ENCODE data around the gene GALK1. TPM values are rescaled to one million over a fixed set of nuclear protein-coding genes. Genes with fewer than 3 reads are reported as not detected.
A peak's percentile ranks its signal among the peaks of the same experiment; 100 is the strongest.

Gene GALK1
- total and polyA plus RNA-seq, 9 of the 15 experiments (the other 6 are each of a cell fraction or from before 2014, with no cell fraction given): 0.45 to 51.6 (median 17.4) TPM

GRCh38 chr17:75774471-75774990 is 9.5 kb upstream of the GALK1 start:
- in situ Hi-C loops (cut with MboI): loop anchor here (10.0 kb wide), 1 partner anchor 230 kb away; the partner anchor contains the start of gene CDK3
- ChIA-PET CTCF (ENCODE audit: low intra/inter-chr PET ratio) (no interaction called here), POLR2A (interaction anchor here (0.6 to 11.1 kb wide), 34 partner anchors 11 to 1029 kb away, joined by 3 to 464 read pairs (median 4); partner anchors contain the start of genes GALK1, RECQL5, SAP30BP and TRIM47)
- H3K36me3 ChIP-seq (ENCODE audit: control insufficient read depth, insufficient read depth, low read length): peaks cover 31% of the 10 kb centered on the region
- peaks cover 42% of the 10 kb centered on the region for H4K20me1 ChIP-seq (replicated peaks; ENCODE audit: control insufficient read depth, insufficient read depth, low read length)
- no peak overlapping the region for H3K4me3 ChIP-seq
- H3K79me2 ChIP-seq (ENCODE audit: control insufficient read depth, insufficient read depth, low read length): peaks cover 34% of the 10 kb centered on the region
- FAIRE-seq (no peak), DNase-seq (ENCODE audit: extremely low read depth in 1 of 4, low spot score in 3 of 4) (no peak), ATAC-seq (no peak)
- H3K4me1 ChIP-seq (replicated peaks in 1 of 2; ENCODE audit: control insufficient read depth in 2 of 2, insufficient read depth in 2 of 2, low read length in 2 of 2): peaks cover 3 to 7% of the 10 kb centered on the region in 2 experiments; a peak in 4 of 5 replicates
- no peaks in the 10 kb centered on the region for H3K9me3 ChIP-seq (replicated peaks; ENCODE audit: control insufficient read depth, insufficient read depth, low read depth, low read length)
- no peaks in the 10 kb centered on the region for H3K9me1 ChIP-seq (ENCODE audit: control insufficient read depth, insufficient read depth, low read length)
- no peak overlapping the region for H3K27ac ChIP-seq (ENCODE audit: extremely low read depth, low read depth, low read length)
- BruUV-seq (replicated peaks): no TSS peak
- 73% methylated on average over 4 of the region's 4 CpGs for WGBS (ENCODE audit: insufficient coverage, low coverage, missing lambda C conversion rate)
- H3K27me3 ChIP-seq (ENCODE audit: control insufficient read depth in 2 of 2, insufficient read depth in 2 of 2, low read length in 2 of 2): no peaks in the 10 kb centered on the region
- no peak overlapping the region for H3K9ac ChIP-seq (ENCODE audit: insufficient read depth in 1 of 2, low read depth in 2 of 2, low read length in 2 of 2)
- intact Hi-C loops (cut with micrococcal nuclease): no loop called here
- TF ChIP-seq DDX20 (tag; IDR thresholded peaks at IDR 0.05; ENCODE audit: low read depth) (no peak), ZKSCAN3 (CRISPR knock-in tag; IDR thresholded peaks at IDR 0.05) (no peak), ZNF431 (CRISPR knock-in tag; IDR thresholded peaks at IDR 0.05) (peak; percentile 26; the same call in 1 of the 2 replicates), MED1 (CRISPR knock-in tag; IDR thresholded peaks at IDR 0.05; ENCODE audit: borderline replicate concordance) (0 out of 2 replicates have a peak, but pooled peaks have one; percentile 21), ID3 (CRISPR knock-in tag; IDR thresholded peaks at IDR 0.05) (no peak), ID3 (tag; IDR thresholded peaks at IDR 0.05) (no peak), ZBTB1 (CRISPR knock-in tag; IDR thresholded peaks at IDR 0.05; ENCODE audit: borderline replicate concordance, low read depth) (0 out of 2 replicates have a peak, but pooled peaks have one; percentile 40), RFX1 (IDR thresholded peaks at IDR 0.05) (no peak), TCF7 (IDR thresholded peaks at IDR 0.05; ENCODE audit: borderline replicate concordance) (no peak), ZFX (CRISPR knock-in tag; IDR thresholded peaks at IDR 0.05) (peak; percentile 10), MYNN (IDR thresholded peaks at IDR 0.05) (0 out of 2 replicates have a peak, but pooled peaks have one; percentile 29), MYNN (CRISPR knock-in tag; IDR thresholded peaks at IDR 0.05) (no peak), POLR2G (IDR thresholded peaks at IDR 0.05; ENCODE audit: low read depth, low read length) (peak; percentile 55), TRIM28 (IDR thresholded peaks at IDR 0.05) (no peak), RBFOX2 (IDR thresholded peaks at IDR 0.05; ENCODE audit: low read depth, low read length) (0 out of 2 replicates have a peak, but pooled peaks have one; percentile 9), CHCHD3 (CRISPR knock-in tag; IDR thresholded peaks at IDR 0.05) (no peak)
- TF ChIP-seq, protein P1, sequence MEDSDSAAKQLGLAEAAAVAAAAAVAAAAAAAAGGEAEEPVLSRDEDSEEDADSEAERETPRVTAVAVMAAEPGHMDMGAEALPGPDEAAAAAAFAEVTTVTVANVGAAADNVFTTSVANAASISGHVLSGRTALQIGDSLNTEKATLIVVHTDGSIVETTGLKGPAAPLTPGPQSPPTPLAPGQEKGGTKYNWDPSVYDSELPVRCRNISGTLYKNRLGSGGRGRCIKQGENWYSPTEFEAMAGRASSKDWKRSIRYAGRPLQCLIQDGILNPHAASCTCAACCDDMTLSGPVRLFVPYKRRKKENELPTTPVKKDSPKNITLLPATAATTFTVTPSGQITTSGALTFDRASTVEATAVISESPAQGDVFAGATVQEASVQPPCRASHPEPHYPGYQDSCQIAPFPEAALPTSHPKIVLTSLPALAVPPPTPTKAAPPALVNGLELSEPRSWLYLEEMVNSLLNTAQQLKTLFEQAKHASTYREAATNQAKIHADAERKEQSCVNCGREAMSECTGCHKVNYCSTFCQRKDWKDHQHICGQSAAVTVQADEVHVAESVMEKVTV (CRISPR knock-in tag; IDR thresholded peaks at IDR 0.05): no peak
- TF ChIP-seq, protein P2, sequence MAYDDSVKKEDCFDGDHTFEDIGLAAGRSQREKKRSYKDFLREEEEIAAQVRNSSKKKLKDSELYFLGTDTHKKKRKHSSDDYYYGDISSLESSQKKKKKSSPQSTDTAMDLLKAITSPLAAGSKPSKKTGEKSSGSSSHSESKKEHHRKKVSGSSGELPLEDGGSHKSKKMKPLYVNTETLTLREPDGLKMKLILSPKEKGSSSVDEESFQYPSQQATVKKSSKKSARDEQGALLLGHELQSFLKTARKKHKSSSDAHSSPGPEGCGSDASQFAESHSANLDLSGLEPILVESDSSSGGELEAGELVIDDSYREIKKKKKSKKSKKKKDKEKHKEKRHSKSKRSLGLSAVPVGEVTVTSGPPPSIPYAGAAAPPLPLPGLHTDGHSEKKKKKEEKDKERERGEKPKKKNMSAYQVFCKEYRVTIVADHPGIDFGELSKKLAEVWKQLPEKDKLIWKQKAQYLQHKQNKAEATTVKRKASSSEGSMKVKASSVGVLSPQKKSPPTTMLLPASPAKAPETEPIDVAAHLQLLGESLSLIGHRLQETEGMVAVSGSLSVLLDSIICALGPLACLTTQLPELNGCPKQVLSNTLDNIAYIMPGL (CRISPR knock-in tag; IDR thresholded peaks at IDR 0.05): peak; percentile 20
- TF ChIP-seq, protein P3, sequence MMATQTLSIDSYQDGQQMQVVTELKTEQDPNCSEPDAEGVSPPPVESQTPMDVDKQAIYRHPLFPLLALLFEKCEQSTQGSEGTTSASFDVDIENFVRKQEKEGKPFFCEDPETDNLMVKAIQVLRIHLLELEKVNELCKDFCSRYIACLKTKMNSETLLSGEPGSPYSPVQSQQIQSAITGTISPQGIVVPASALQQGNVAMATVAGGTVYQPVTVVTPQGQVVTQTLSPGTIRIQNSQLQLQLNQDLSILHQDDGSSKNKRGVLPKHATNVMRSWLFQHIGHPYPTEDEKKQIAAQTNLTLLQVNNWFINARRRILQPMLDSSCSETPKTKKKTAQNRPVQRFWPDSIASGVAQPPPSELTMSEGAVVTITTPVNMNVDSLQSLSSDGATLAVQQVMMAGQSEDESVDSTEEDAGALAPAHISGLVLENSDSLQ (IDR thresholded peaks at IDR 0.05): no peak
- no peak overlapping the region for H3K4me2 ChIP-seq (ENCODE audit: insufficient read depth, low read length)
- no peak overlapping the region for H2AFZ ChIP-seq (ENCODE audit: low read depth, low read length)

Measured in K562 (cell line).